OCI-LY1 (cell line): ENCODE data around the gene CFAP46.

Experiments used
- H2AFZ ChIP-seq: fragments of 200-600 bp; sonication (generic), shearing (Covaris generic); 2 replicates; pipeline ENCODE4 v1.6.0; 2014; ENCODE audit warnings: antibody characterized with exemption, mild to moderate bottlenecking, low read length
- H3F3A ChIP-seq: fragments of 200-600 bp; sonication (generic), shearing (Covaris generic); 2 replicates; pipeline ENCODE4 v1.6.0; 2014; ENCODE audit warnings: mild to moderate bottlenecking, antibody characterized with exemption, low read length, moderate library complexity; ENCODE audit not compliant: insufficient read depth
- H3K27ac ChIP-seq: fragments of 200-600 bp; sonication (generic); 2 replicates; pipeline ENCODE4 v1.5.1; 2014; ENCODE audit warnings: low read length, mixed run types, mild to moderate bottlenecking, low read depth; ENCODE audit not compliant: poor library complexity, severe bottlenecking
- H3K27me3 ChIP-seq: fragments of 200-600 bp; sonication (generic); 2 replicates; pipeline ENCODE4 v1.6.0; 2014; ENCODE audit warnings: antibody characterized with exemption, mild to moderate bottlenecking, low read length, moderate library complexity; ENCODE audit not compliant: insufficient read depth
- H3K36me3 ChIP-seq: fragments of 200-600 bp; sonication (generic); 2 replicates; pipeline ENCODE4 v1.6.1; 2014; ENCODE audit warnings: mild to moderate bottlenecking, antibody characterized with exemption, low read length, moderate library complexity, mixed read lengths; ENCODE audit not compliant: insufficient read depth
- H3K4me1 ChIP-seq: fragments of 200-600 bp; sonication (generic); 2 replicates; pipeline ENCODE4 v1.5.1; 2014; ENCODE audit warnings: mild to moderate bottlenecking, low read length, moderate library complexity; ENCODE audit not compliant: insufficient read depth, severe bottlenecking
- H3K4me2 ChIP-seq: fragments of 200-600 bp; sonication (generic), shearing (Covaris generic); 2 replicates; pipeline ENCODE4 v1.6.1; 2014; ENCODE audit warnings: low read length
- H3K4me3 ChIP-seq: fragments of 200-600 bp; sonication (generic); 2 replicates; pipeline ENCODE4 v1.5.1; 2014; ENCODE audit warnings: low read length, low read depth, mild to moderate bottlenecking, mixed read lengths; ENCODE audit not compliant: poor library complexity, severe bottlenecking
- H3K79me2 ChIP-seq: fragments of 200-600 bp; shearing (Covaris generic); 2 replicates; pipeline ENCODE4 v1.6.1; 2016; ENCODE audit warnings: mixed run types, low read length, mixed read lengths; ENCODE audit not compliant: insufficient read depth
- H3K9ac ChIP-seq: fragments of 200-600 bp; sonication (generic), shearing (Covaris generic); 2 replicates; pipeline ENCODE4 v1.6.1; 2014; ENCODE audit warnings: mild to moderate bottlenecking, low read length, mixed read lengths
- H3K9me2 ChIP-seq: fragments of 200-600 bp; sonication (generic), shearing (Covaris generic); 2 replicates; pipeline ENCODE4 v1.6.1; 2014; ENCODE audit warnings: low read depth, mild to moderate bottlenecking, low read length, mixed read lengths
- H3K9me3 ChIP-seq: fragments of 200-600 bp; shearing (Covaris generic); 2 replicates; pipeline ENCODE4 v1.6.1; 2014; ENCODE audit warnings: low read length, mixed read lengths
- H4K20me1 ChIP-seq: fragments of 200-600 bp; sonication (generic), shearing (Covaris generic); 2 replicates; pipeline ENCODE4 v1.6.0; 2016; ENCODE audit warnings: mild to moderate bottlenecking, low read length; ENCODE audit not compliant: insufficient read depth
- EZH2 ChIP-seq: fragments of 200-600 bp; sonication (generic), shearing (Covaris generic); IDR thresholded peaks from 2 replicates; pipeline ENCODE4 v1.8.0; 2017; ENCODE audit warnings: borderline replicate concordance, mixed run types, mild to moderate bottlenecking, antibody characterized with exemption, low read length, moderate library complexity, mixed read lengths
- TF ChIP-seq, protein P1 (sequence below): fragments of 200-600 bp; sonication (generic), shearing (Covaris generic); IDR thresholded peaks from 2 replicates; pipeline ENCODE4 v1.5.1; 2017; ENCODE audit warnings: mild to moderate bottlenecking, antibody characterized with exemption, low read length, moderate library complexity, mixed read lengths

CFAP46 gene

DNA sequence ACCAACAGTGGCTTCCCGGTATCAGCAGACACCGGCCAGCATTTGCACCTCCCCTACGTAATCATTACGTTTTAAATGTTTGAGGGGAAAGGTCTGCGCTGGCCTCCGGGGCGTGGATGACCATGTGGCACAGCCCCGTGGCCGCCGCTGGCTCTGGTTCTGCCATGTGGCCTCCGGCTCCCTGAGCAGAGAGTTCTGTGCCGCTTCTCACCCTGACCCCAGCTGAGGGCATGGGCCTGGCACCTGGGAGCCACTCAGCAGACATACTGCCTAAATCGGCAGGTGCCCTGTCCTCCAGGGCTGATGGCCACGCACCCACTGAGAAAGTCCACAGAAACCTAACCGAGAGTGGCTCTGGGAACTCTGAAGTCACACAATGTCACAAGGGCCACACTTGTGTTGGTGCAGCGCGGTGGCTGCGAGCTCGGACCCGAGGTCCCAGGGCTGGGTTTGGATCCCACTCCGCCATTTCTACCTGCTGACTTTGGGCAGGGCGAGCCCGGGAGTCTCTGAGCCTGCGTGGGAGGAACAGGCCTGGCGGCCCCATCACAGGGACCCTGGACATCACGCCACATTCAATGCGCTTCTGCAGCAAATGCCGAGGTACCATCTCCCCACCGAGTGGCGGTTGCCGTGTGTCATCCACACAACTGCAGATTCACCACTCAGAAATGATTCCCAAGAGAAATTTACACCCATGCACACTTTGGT, 25.3 kb downstream of the CFAP46 start:
- Histone ChIP-seq H2AFZ (no peak overlapping the region), H3K27me3 (no peaks in the 10 kb centered on the region)

DNA sequence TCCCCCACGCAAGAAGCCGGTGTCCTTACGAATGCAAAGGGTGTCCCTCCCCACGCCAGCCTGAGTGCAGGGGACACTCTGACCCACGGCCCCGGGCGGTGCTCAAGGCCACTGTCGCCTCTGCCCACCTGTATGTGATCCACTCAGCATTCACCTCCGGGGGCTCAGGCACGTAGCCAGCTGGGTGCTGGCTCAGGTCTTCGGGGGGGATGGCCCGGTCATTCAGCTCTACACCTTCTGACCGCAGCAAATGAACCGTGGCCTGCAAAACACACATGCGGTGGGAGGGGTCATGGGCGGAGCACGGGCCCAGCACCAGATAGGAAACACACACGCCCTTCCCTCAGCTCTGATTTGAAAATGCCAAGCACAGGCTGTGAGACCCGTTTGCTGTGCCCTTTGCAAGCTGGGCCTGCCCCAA, 25.9 kb downstream of the CFAP46 start:
- no peaks in the 10 kb centered on the region for H3K4me1 ChIP-seq
- H3K36me3 ChIP-seq = no peaks in the 10 kb centered on the region
- H3K4me3 ChIP-seq = no peak overlapping the region
- no peak overlapping the region for H3K4me2 ChIP-seq
- no peak overlapping the region for H2AFZ ChIP-seq
- no peaks in the 10 kb centered on the region for H3K9me3 ChIP-seq
- H4K20me1 ChIP-seq = no peaks in the 10 kb centered on the region
- TF ChIP-seq EZH2 = no peak
- TF ChIP-seq, protein P1, sequence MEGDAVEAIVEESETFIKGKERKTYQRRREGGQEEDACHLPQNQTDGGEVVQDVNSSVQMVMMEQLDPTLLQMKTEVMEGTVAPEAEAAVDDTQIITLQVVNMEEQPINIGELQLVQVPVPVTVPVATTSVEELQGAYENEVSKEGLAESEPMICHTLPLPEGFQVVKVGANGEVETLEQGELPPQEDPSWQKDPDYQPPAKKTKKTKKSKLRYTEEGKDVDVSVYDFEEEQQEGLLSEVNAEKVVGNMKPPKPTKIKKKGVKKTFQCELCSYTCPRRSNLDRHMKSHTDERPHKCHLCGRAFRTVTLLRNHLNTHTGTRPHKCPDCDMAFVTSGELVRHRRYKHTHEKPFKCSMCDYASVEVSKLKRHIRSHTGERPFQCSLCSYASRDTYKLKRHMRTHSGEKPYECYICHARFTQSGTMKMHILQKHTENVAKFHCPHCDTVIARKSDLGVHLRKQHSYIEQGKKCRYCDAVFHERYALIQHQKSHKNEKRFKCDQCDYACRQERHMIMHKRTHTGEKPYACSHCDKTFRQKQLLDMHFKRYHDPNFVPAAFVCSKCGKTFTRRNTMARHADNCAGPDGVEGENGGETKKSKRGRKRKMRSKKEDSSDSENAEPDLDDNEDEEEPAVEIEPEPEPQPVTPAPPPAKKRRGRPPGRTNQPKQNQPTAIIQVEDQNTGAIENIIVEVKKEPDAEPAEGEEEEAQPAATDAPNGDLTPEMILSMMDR = no peak
- H3K9ac ChIP-seq = no peak overlapping the region
- H3K79me2 ChIP-seq = no peaks in the 10 kb centered on the region
- H3K9me2 ChIP-seq = no peaks in the 10 kb centered on the region
- no peak overlapping the region for H3K27ac ChIP-seq
- H3K27me3 ChIP-seq = no peaks in the 10 kb centered on the region
- no peaks in the 10 kb centered on the region for H3F3A ChIP-seq

More for the DNA sequence above, 25.3 kb downstream of the CFAP46 start:
- H3K36me3 ChIP-seq = no peaks in the 10 kb centered on the region
- H3K27ac ChIP-seq = no peak overlapping the region
- no peaks in the 10 kb centered on the region for H3F3A ChIP-seq
- no peaks in the 10 kb centered on the region for H3K9me2 ChIP-seq
- H3K9ac ChIP-seq = no peak overlapping the region
- H3K4me3 ChIP-seq = no peak overlapping the region
- no peaks in the 10 kb centered on the region for H3K9me3 ChIP-seq
- TF ChIP-seq, protein P1 = no peak
- TF ChIP-seq EZH2 = no peak
- H3K4me1 ChIP-seq = no peaks in the 10 kb centered on the region
- H4K20me1 ChIP-seq = no peaks in the 10 kb centered on the region
- H3K4me2 ChIP-seq = no peak overlapping the region
- H3K79me2 ChIP-seq = no peaks in the 10 kb centered on the region

DNA sequence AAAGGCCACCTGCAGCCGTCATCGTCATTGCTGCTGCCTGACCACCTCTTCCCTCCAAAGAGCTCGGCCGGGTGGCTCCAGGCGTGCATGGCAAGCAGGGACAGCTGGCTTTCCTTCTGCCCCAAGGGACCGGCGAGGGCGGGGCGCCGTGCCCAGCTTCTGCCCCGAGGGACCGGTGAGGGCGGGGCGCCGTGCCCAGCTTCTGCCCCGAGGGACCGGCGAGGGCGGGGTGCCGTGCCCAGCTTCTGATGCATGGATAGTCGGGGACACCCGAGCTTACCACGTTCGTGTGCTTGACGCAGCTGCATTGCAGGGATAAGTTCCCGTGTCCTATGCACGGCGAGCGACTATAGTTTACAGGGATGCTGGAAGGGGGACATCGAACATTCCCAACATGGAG, 27.0 kb downstream of the CFAP46 start:
- H3K79me2 ChIP-seq = no peaks in the 10 kb centered on the region
- H4K20me1 ChIP-seq = no peaks in the 10 kb centered on the region
- no peak overlapping the region for H2AFZ ChIP-seq
- H3K4me1 ChIP-seq = no peaks in the 10 kb centered on the region
- H3K36me3 ChIP-seq = no peaks in the 10 kb centered on the region
- H3K9me2 ChIP-seq = no peaks in the 10 kb centered on the region
- no peak overlapping the region for H3K4me3 ChIP-seq
- no peaks in the 10 kb centered on the region for H3K27me3 ChIP-seq
- no peak overlapping the region for H3K4me2 ChIP-seq
- H3K9me3 ChIP-seq = no peaks in the 10 kb centered on the region
- H3K27ac ChIP-seq = no peak overlapping the region
- H3F3A ChIP-seq = no peaks in the 10 kb centered on the region
- no peak for TF ChIP-seq EZH2
- TF ChIP-seq, protein P1 = no peak
- H3K9ac ChIP-seq = no peak overlapping the region
